HCT116 (cell line): ENCODE measurements around the gene HTRA3. TPM values are rescaled to one million over a fixed set of nuclear protein-coding genes. Genes with fewer than 3 reads are reported as not detected.

ENCODE experiments used
- ATAC-seq: fragments of 200-7000 bp; cut with Tn5 transposase; 2 replicates; pipeline ENCODE4 v1.9.1; 2020; ENCODE audit warnings: mild to moderate bottlenecking, moderate library complexity
- BruUV-seq: library from RNA; stranded (reverse); fragments of 400-500 nt; replicated peaks from 2 replicates; lab custom pipeline; 2021; lab: Mats Ljungman, UMichigan
- CTCF ChIA-PET: fragments of 300-600 bp; sonication (Branson Sonifier 250); formaldehyde crosslinking; loops from one replicate; lab custom pipeline; 2021; ENCODE audit warnings: antibody characterized with exemption; lab: Charles Lee
- POLR2A ChIA-PET: fragments of 300-600, 350-600 bp; sonication (Branson Sonifier 250); formaldehyde crosslinking; loops from one replicate; lab custom pipeline; 2021; ENCODE audit warnings: antibody characterized with exemption; lab: Charles Lee
- RAD21 ChIA-PET, 2 experiments: fragments of 300-600 bp; sonication (Branson Sonifier 250); formaldehyde crosslinking; loops; one replicate each; lab custom pipeline; 2023; ENCODE audit warnings: low total read pairs in 2 of 2; ENCODE audit not compliant: uncharacterized antibody in 2 of 2, unreplicated experiment in 2 of 2, low non-redundant PET in 1 of 2; lab: Charles Lee
- DNase-seq: peaks from one replicate; pipeline ENCODE4 v3.0.0-alpha.2; 2010; ENCODE audit warnings: low read depth, low spot score
- H2AFZ ChIP-seq: fragments of 200-600 bp; shearing (Covaris generic), sonication (generic); 2 replicates; pipeline ENCODE4 v1.6.1; 2017; ENCODE audit warnings: low read depth, mixed run types, mixed read lengths, antibody characterized with exemption, low read length; ENCODE audit not compliant: poor library complexity, severe bottlenecking
- H3K27ac ChIP-seq: 2 replicates; pipeline ENCODE4 v1.5.1; 2012; ENCODE audit warnings: low read depth, low read length
- H3K27me3 ChIP-seq: fragments of 200-600 bp; sonication (generic); 2 replicates; pipeline ENCODE4 v1.6.1; 2016; ENCODE audit warnings: mixed run types, low read length, mixed read lengths; ENCODE audit not compliant: insufficient read depth
- H3K36me3 ChIP-seq, 2 experiments: fragments of 200-500 bp in 1 of 2; fragments of 200-600 bp in 1 of 2; sonication (Bioruptor generic) in 1 of 2; sonication (generic) in 1 of 2; 2 replicates each; pipeline versions ENCODE4 v1.5.1 to v1.6.1; 2014 to 2016; ENCODE audit warnings: low read length in 2 of 2, inconsistent platforms in 1 of 2, mixed read lengths in 1 of 2, mixed run types in 1 of 2; ENCODE audit not compliant: insufficient read depth in 2 of 2, control insufficient read depth in 1 of 2
- H3K4me1 ChIP-seq, 2 experiments: fragments of 200-600 bp in 1 of 2; sonication (generic) in 1 of 2; 2 replicates each; pipeline versions ENCODE4 v1.5.1 to v1.6.1; 2012 to 2017; ENCODE audit warnings: low read length in 2 of 2, inconsistent platforms in 1 of 2, mild to moderate bottlenecking in 1 of 2, mixed read lengths in 1 of 2, mixed run types in 1 of 2, moderate library complexity in 1 of 2; ENCODE audit not compliant: insufficient read depth in 2 of 2, control insufficient read depth in 1 of 2
- H3K4me2 ChIP-seq: fragments of 200-600 bp; sonication (generic); 2 replicates; pipeline ENCODE4 v1.6.1; 2017; ENCODE audit warnings: mixed run types, low read length, mixed read lengths
- H3K4me3 ChIP-seq, 2 experiments: fragments of 200-600 bp in 1 of 2; sonication (generic) in 1 of 2; replicated peaks in 1 of 2; 2 replicates each; pipeline ENCODE4 v1.5.1; 2011 to 2016; ENCODE audit warnings: low read length in 2 of 2, control low read depth in 1 of 2, low read depth in 1 of 2, mild to moderate bottlenecking in 1 of 2, mixed read lengths in 1 of 2, mixed run types in 1 of 2
- H3K79me2 ChIP-seq: fragments of 200-600 bp; sonication (generic); 2 replicates; pipeline ENCODE4 v1.6.1; 2017; ENCODE audit warnings: mild to moderate bottlenecking, mixed run types, low read length, moderate library complexity, mixed read lengths; ENCODE audit not compliant: insufficient read depth
- H3K9ac ChIP-seq: fragments of 200-600 bp; sonication (generic); 2 replicates; pipeline ENCODE4 v1.6.1; 2016; ENCODE audit warnings: low read length, mixed read lengths
- H3K9me2 ChIP-seq: fragments of 200-600 bp; sonication (generic), shearing (Covaris generic); 2 replicates; pipeline ENCODE4 v1.6.1; 2017; ENCODE audit warnings: mixed run types, mild to moderate bottlenecking, moderate library complexity; ENCODE audit not compliant: insufficient read depth
- H3K9me3 ChIP-seq, 2 experiments: fragments of 200-500 bp in 1 of 2; fragments of 200-600 bp in 1 of 2; sonication (Bioruptor generic) in 1 of 2; sonication (generic) in 1 of 2; 2 replicates each; pipeline ENCODE4 v1.6.1; 2014 to 2017; ENCODE audit warnings: low read length in 2 of 2, mixed read lengths in 2 of 2, inconsistent platforms in 1 of 2, low read depth in 1 of 2, mild to moderate bottlenecking in 1 of 2, mixed run types in 1 of 2, moderate library complexity in 1 of 2; ENCODE audit not compliant: control insufficient read depth in 1 of 2, insufficient read depth in 1 of 2
- H4K20me1 ChIP-seq: fragments of 200-600 bp; sonication (generic), shearing (Covaris generic); 2 replicates; pipeline ENCODE4 v1.6.1; 2017; ENCODE audit warnings: mixed run types, mild to moderate bottlenecking, moderate library complexity; ENCODE audit not compliant: insufficient read depth
- CBX3 ChIP-seq: IDR thresholded peaks from 2 replicates; pipeline ENCODE4 v1.6.1; 2012; ENCODE audit warnings: low read depth
- CEBPB ChIP-seq: IDR thresholded peaks from 2 replicates; pipeline ENCODE4 v1.6.1; 2012; ENCODE audit warnings: low read depth
- EGR1 ChIP-seq: IDR thresholded peaks from 2 replicates; pipeline ENCODE4 v1.6.1; 2012; ENCODE audit warnings: low read depth
- ELF1 ChIP-seq: IDR thresholded peaks from 2 replicates; pipeline ENCODE4 v1.6.1; 2012; ENCODE audit warnings: low read depth, borderline replicate concordance
- EZH2 ChIP-seq: fragments of 200-600 bp; sonication (generic); IDR thresholded peaks from 2 replicates; pipeline ENCODE4 v1.6.1; 2017; ENCODE audit warnings: antibody characterized with exemption, mixed run types
- EZH2phosphoT487 ChIP-seq: fragments of 200-600 bp; IDR thresholded peaks from 2 replicates; pipeline ENCODE4 v1.6.1; 2018; ENCODE audit warnings: antibody characterized with exemption, borderline replicate concordance
- FOSL1 ChIP-seq: IDR thresholded peaks from 2 replicates; pipeline ENCODE4 v1.6.1; 2012; ENCODE audit warnings: low read depth
- JUND ChIP-seq: IDR thresholded peaks from 2 replicates; pipeline ENCODE4 v1.6.1; 2012
- MAX ChIP-seq: IDR thresholded peaks from 2 replicates; pipeline ENCODE4 v1.6.1; 2012
- POLR2A ChIP-seq: IDR thresholded peaks from 2 replicates; pipeline ENCODE4 v1.7.0; 2011; ENCODE audit warnings: borderline replicate concordance; ENCODE audit not compliant: insufficient read depth, insufficient read length; ENCODE audit errors: extremely low read depth
- POLR2AphosphoS5 ChIP-seq: IDR thresholded peaks from 2 replicates; pipeline ENCODE4 v1.6.1; 2011; ENCODE audit warnings: mild to moderate bottlenecking, low read depth, low read length, moderate library complexity
- RAD21 ChIP-seq: IDR thresholded peaks from 2 replicates; pipeline ENCODE4 v1.6.1; 2012; ENCODE audit warnings: low read depth, mild to moderate bottlenecking
- SIN3A ChIP-seq: IDR thresholded peaks from 2 replicates; pipeline ENCODE4 v1.6.1; 2012; ENCODE audit warnings: low read depth
- SP1 ChIP-seq: IDR thresholded peaks from 2 replicates; pipeline ENCODE4 v1.6.1; 2012; ENCODE audit warnings: low read depth
- SRF ChIP-seq: IDR thresholded peaks from 2 replicates; pipeline ENCODE4 v1.6.1; 2012; ENCODE audit warnings: low read depth
- ZBTB33 ChIP-seq: IDR thresholded peaks from 2 replicates; pipeline ENCODE4 v1.6.1; 2011; ENCODE audit warnings: mild to moderate bottlenecking, low read length, moderate library complexity; ENCODE audit not compliant: insufficient replicate concordance; ENCODE audit errors: extremely low read depth
- ZFX ChIP-seq: fragments of 450-650 bp; IDR thresholded peaks from 2 replicates; pipeline ENCODE4 v1.6.1; 2017
- ZNF274 ChIP-seq: fragments of 200-500 bp; sonication (Bioruptor generic); IDR thresholded peaks from 2 replicates; pipeline ENCODE4 v1.6.1; 2014; ENCODE audit warnings: mild to moderate bottlenecking, low read depth, low read length, inconsistent platforms
- intact Hi-C: fragments of 100-400 bp; cut with micrococcal nuclease; formaldehyde crosslinking; loops from 2 replicates; pipeline ENCODE4 v1.10.0; 2022
- total RNA-seq: library from RNA; stranded (reverse); gene quantifications from one replicate; pipeline ENCODE4 v1.2.1, GENCODE V29; 2021; ENCODE audit not compliant: unreplicated experiment
- TF ChIP-seq, protein P1 (sequence below): IDR thresholded peaks from 2 replicates; pipeline ENCODE4 v1.6.1; 2012; ENCODE audit warnings: low read depth
- TF ChIP-seq, protein P2 (sequence below), 3 experiments: fragments of 200-600 bp in 1 of 3; sonication (generic) in 1 of 3; IDR thresholded peaks in 2 of 3; conservative IDR thresholded peaks in 1 of 3; 2 replicates each; pipeline ENCODE4 v1.5.1; 2012 to 2017; ENCODE audit warnings: low read depth in 2 of 3, low read length in 2 of 3, antibody characterized with exemption in 1 of 3, borderline replicate concordance in 1 of 3, control low read depth in 1 of 3, mild to moderate bottlenecking in 1 of 3, mixed read lengths in 1 of 3, mixed run types in 1 of 3, moderate library complexity in 1 of 3; ENCODE audit not compliant: insufficient read depth in 1 of 3

The HTRA3 gene
- total RNA-seq, 1 experiment from 2014 or later, result not detected

- Histone ChIP-seq H3K9ac (no peak overlapping the region), H3K27me3 (no peaks in the 10 kb centered on the region), H3K79me2 (no peaks in the 10 kb centered on the region), H3K4me2 (no peak overlapping the region), H4K20me1 (no peaks in the 10 kb centered on the region), H3K4me1 (peaks cover 2% of the 10 kb centered on the region in 2 experiments; a peak in 2 of 4 replicates), H3K36me3 (no peaks in the 10 kb centered on the region)
- ChIA-PET POLR2A (no interaction called here), CTCF (interaction anchor here (1.5 kb wide), 1 partner anchor 61 kb away, joined by 6 read pairs; no protein-coding TSS in a partner anchor), RAD21 (no interaction called here)
- ATAC-seq, result no peak
- TF ChIP-seq EZH2phosphoT487, result no peak
- TF ChIP-seq SRF, result no peak
- TF ChIP-seq ZFX, result no peak
- no peak for TF ChIP-seq ZNF274
- no peak for TF ChIP-seq POLR2AphosphoS5
- TF ChIP-seq, protein P1, sequence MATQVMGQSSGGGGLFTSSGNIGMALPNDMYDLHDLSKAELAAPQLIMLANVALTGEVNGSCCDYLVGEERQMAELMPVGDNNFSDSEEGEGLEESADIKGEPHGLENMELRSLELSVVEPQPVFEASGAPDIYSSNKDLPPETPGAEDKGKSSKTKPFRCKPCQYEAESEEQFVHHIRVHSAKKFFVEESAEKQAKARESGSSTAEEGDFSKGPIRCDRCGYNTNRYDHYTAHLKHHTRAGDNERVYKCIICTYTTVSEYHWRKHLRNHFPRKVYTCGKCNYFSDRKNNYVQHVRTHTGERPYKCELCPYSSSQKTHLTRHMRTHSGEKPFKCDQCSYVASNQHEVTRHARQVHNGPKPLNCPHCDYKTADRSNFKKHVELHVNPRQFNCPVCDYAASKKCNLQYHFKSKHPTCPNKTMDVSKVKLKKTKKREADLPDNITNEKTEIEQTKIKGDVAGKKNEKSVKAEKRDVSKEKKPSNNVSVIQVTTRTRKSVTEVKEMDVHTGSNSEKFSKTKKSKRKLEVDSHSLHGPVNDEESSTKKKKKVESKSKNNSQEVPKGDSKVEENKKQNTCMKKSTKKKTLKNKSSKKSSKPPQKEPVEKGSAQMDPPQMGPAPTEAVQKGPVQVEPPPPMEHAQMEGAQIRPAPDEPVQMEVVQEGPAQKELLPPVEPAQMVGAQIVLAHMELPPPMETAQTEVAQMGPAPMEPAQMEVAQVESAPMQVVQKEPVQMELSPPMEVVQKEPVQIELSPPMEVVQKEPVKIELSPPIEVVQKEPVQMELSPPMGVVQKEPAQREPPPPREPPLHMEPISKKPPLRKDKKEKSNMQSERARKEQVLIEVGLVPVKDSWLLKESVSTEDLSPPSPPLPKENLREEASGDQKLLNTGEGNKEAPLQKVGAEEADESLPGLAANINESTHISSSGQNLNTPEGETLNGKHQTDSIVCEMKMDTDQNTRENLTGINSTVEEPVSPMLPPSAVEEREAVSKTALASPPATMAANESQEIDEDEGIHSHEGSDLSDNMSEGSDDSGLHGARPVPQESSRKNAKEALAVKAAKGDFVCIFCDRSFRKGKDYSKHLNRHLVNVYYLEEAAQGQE, result no peak
- TF ChIP-seq SP1, result no peak
- no peak for TF ChIP-seq SIN3A
- no peak for TF ChIP-seq ZBTB33
- no peak for TF ChIP-seq RAD21
- no peak for TF ChIP-seq CEBPB
- TF ChIP-seq, protein P2, sequence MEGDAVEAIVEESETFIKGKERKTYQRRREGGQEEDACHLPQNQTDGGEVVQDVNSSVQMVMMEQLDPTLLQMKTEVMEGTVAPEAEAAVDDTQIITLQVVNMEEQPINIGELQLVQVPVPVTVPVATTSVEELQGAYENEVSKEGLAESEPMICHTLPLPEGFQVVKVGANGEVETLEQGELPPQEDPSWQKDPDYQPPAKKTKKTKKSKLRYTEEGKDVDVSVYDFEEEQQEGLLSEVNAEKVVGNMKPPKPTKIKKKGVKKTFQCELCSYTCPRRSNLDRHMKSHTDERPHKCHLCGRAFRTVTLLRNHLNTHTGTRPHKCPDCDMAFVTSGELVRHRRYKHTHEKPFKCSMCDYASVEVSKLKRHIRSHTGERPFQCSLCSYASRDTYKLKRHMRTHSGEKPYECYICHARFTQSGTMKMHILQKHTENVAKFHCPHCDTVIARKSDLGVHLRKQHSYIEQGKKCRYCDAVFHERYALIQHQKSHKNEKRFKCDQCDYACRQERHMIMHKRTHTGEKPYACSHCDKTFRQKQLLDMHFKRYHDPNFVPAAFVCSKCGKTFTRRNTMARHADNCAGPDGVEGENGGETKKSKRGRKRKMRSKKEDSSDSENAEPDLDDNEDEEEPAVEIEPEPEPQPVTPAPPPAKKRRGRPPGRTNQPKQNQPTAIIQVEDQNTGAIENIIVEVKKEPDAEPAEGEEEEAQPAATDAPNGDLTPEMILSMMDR (IDR thresholded peaks at IDR 0.05 in 2 of 3, conservative IDR thresholded peaks at IDR 0.05 in 1 of 3; ENCODE audit: borderline replicate concordance in 1 of 3, insufficient read depth in 1 of 3, low read depth in 2 of 3, low read length in 2 of 3), result no peak
- no peak for TF ChIP-seq CBX3
- no peak for TF ChIP-seq POLR2A
- TF ChIP-seq JUND, result no peak
- TF ChIP-seq ELF1, result no peak
- no peak for TF ChIP-seq MAX
- no peak for TF ChIP-seq EGR1
- TF ChIP-seq EZH2, result no peak
- no peak for TF ChIP-seq FOSL1
- TF ChIP-seq, all 23 proteins: peak for 0
- intact Hi-C loops, result no loop called here
- Histone ChIP-seq H3K9me3 (no peaks in the 10 kb centered on the region), H3K27ac (no peak overlapping the region), H3K4me3 (no peak overlapping the region), H2AFZ (no peak overlapping the region), H3K9me2 (no peaks in the 10 kb centered on the region)
- no peak for DNase-seq
- no TSS peak for BruUV-seq
Measured at GRCh38 chr4:8237256-8237989, 32.1 kb upstream of the HTRA3 start.
